M059J (cell line): ENCODE measurements around the gene PSMG2. TPM values are rescaled to one million over a fixed set of nuclear protein-coding genes. Genes with fewer than 3 reads are reported as not detected.
A peak's percentile ranks its signal among the peaks of the same experiment; 100 is the strongest.

Source experiments
- DNase-seq: peaks from one replicate; pipeline ENCODE4 v3.0.0-alpha.2; 2012; ENCODE audit warnings: low read depth
- total RNA-seq: library from RNA; depleted of rRNA; stranded (reverse); fragments of >200 nt; shearing (Covaris generic); gene quantifications from 2 replicates; pipeline ENCODE4 v1.2.3, GENCODE V29; 2014; rRNA removed

The PSMG2 gene
- total RNA-seq, 1 experiment from 2014 or later = 136 TPM

DNA sequence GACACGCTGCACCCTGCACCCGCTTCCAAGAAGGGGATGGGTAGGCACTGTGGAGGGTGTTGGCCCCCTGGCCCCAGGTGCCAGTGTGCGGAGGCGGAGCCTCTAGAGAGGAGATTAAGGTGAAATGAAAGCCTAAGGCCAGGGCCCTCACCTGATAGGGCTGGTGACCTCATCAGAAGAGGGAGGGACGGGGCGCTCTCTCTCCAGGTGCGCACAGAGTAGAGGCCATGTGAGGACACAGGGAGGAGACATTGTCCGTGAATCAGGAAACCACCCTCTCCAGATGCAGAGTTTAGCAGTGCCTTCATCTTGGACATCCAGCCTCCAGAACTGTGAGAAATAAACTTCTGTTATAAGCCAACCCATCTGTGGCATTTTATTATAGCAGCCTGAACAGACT lies 62.3 kb downstream of the PSMG2 start:
- no peak for DNase-seq

- no peak for DNase-seq
Observed at GRCh38 chr18:12765586-12765985, 62.7 kb downstream of the PSMG2 start.

DNA sequence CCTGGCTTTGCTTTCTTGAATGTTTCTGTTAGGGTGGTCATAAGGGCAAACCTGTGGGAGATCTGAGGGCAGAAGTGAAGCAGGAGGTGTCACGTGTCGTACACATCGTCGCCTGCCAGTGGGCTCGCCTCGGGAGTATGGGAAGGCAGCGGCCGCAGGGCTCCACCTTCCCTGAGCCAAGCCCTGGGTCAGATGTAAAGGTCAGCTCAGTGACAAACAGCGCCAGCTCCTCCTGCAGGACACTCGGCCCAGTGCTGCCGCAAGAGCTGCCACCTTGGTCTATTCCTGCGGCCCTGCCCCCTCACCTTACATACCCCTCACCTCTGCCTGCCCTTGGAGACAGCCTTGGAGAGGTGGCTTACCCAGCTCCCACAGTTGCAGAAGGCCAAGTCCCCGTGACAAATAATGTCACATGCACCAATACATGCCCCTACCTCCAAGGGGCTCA lies 64.2 kb downstream of the PSMG2 start:
- DNase-seq = no peak

DNA sequence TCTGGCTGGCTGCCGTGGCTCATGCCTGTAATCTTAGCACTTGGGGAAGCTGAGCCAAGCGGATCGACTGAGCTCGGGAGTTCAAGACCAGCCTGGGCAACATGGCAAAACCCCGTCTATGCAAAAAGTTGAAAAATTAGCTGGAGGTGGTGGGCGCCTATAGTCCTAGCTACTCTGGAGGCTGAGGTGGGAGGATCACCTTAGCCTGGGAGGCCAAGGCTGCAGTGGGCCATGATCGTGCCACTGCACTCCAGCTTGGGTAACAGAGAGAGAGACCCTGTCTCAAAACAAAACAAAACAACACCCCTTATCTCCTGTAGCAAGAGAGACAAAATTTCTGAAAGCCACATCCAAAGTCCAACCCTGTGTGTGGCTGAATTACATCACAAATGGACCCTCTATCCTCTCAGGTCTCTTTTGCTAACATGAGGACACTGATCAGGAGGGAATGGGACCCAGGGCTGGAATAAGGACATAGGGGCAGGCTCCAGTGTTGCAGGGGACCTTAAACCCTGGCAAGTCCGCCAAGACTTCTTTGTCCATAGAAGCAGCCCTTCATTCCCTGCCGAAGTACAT lies 64.8 kb downstream of the PSMG2 start:
- DNase-seq = no peak

DNA sequence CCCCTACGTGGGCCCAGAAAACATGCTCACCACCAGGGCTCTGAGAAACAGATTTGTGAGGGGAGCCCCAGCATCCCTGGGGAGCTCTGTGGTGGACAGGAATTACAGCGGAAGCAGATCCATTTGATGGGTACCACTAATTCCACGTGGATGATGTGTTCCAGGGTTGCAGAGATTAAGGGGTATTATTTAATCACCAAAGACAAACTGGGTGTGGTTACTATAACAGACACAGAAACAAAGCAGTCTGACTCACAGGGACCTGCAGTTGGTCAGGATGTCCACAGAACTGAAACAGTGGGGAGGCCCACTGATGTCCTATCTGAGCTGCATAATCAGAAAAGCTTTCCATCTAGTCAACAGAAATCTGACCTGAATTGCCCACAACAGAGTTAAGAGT lies 65.8 kb downstream of the PSMG2 start:
- peak; percentile 50 for DNase-seq

- DNase-seq = no peak
Observed at GRCh38 chr18:12769136-12769535, 66.3 kb downstream of the PSMG2 start.

DNA sequence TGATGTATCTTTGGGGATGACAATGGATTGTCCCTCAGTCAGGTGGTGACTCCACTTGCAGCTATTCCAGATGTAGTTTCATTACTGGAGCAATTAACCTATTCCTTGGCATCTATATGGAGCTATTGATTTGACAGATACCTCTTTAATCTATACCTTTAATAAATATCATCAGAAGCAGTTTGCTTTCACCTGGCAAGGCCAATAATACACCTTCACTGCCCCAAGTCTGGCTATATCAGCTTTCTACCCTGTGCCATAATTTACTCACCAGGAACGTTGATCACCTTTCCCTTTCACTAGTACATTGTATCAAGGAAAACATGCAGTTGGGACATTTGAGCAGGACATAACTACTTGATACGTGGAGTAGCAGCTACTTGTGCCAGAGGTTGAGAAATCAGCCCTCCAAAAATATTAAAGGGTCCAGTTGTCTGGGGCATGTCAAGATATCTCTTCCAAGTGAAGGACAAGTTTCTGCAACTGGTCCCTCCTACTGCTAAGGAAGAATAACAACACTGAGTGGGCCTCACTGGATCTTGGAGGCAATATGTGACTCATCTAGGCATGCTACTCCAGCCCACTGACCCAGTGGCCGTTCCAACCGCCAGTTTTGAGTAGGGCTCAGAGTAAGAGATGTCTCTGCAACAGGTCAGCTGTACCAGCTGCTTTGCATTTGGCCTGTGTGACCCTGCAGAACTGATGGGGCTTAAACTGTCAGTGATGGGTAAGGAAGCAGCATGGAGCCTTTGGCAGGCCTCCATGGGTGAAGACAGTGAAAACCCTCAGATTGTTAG lies 67.0 kb downstream of the PSMG2 start:
- DNase-seq = peak; percentile 12

GRCh38 chr18:12770469-12771219 lies 67.8 kb downstream of the PSMG2 start:
- no peak for DNase-seq

- DNase-seq = no peak
Observed at GRCh38 chr18:12772111-12772510, 69.3 kb downstream of the PSMG2 start.

- DNase-seq = no peak
Observed at GRCh38 chr18:12773369-12773768, 70.5 kb downstream of the PSMG2 start.

DNA sequence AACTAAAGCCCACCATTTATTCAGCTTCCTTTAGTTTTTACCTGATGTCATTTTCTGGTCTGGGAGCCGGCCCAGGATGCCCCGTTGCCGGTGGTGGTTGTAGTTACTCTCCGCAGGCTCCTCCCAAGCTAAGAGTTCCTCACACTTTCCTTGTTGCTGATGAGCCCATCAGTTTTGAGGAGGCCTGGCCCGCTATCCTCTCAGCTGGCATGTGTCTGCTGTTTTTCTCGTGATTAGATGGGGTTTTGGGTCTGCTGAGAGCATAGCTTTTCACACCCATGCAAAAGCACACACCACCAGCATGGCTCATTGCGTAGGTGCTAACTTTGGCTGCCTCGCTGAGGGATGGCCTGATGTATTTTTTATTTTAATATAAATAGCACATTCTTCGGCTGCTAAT lies 72.1 kb downstream of the PSMG2 start:
- no peak for DNase-seq

Other genes starting within 250 kb of the PSMG2 start
- gene SPIRE1, start 44.9 kb upstream of the PSMG2 start, total RNA-seq = 19.1 and 21.2 TPM in 2 replicates
- 9.9 and 22.4 TPM in 2 replicates for gene CEP76, start 319 bp upstream of the PSMG2 start, total RNA-seq
- 12.7 and 23.0 TPM in 2 replicates for gene PTPN2, start 181.2 kb downstream of the PSMG2 start, total RNA-seq
- 28.0 and 40.9 TPM in 2 replicates for gene SEH1L, start 245.0 kb downstream of the PSMG2 start, total RNA-seq